Measurements from ENCODE around the gene LAMA2.

LAMA2 gene

GRCh38 chr6:129269891-129270290 lies 387.0 kb downstream of the LAMA2 start:
- DNase-seq = no peak

DNA sequence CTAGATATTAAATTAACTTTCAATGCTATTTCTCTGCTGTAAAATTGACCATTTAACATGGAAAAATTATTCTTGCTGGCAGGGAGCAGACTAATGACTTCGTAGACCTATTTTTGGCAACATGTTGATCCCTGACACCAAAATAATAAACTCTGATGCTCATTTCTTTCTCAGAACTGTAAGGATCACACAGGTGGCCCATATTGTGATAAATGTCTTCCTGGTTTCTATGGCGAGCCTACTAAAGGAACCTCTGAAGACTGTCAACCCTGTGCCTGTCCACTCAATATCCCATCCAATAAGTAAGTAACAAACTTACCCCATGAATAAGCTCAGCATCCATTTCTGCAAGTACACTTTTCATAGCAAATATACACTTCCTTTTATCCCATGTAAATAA lies 387.5 kb downstream of the LAMA2 start:
- no peak for DNase-seq

DNA sequence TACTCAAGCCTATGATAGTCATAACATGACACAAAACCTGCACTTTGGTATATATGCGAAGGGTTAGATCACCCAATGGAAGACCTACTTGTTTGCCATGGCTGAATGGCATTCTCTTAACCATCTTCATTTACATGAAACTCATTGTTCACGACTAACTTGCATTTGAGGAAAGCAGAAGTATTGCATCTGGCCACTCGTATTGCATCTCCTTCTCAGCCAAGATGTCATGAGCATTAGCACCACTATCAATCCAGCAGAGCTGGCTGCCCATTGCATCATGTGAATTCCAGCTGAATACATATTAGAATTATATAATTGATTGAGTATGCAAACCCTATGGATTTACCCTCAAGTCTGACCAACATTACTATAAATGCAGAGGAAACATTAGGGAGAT lies 390.2 kb downstream of the LAMA2 start:
- DNase-seq = no peak

GRCh38 chr6:129276461-129276860 lies 393.5 kb downstream of the LAMA2 start:
- no peak for DNase-seq

- DNase-seq = no peak
These were observed 394.0 kb downstream of the LAMA2 start for GRCh38 chr6:129276986-129277385.

DNA sequence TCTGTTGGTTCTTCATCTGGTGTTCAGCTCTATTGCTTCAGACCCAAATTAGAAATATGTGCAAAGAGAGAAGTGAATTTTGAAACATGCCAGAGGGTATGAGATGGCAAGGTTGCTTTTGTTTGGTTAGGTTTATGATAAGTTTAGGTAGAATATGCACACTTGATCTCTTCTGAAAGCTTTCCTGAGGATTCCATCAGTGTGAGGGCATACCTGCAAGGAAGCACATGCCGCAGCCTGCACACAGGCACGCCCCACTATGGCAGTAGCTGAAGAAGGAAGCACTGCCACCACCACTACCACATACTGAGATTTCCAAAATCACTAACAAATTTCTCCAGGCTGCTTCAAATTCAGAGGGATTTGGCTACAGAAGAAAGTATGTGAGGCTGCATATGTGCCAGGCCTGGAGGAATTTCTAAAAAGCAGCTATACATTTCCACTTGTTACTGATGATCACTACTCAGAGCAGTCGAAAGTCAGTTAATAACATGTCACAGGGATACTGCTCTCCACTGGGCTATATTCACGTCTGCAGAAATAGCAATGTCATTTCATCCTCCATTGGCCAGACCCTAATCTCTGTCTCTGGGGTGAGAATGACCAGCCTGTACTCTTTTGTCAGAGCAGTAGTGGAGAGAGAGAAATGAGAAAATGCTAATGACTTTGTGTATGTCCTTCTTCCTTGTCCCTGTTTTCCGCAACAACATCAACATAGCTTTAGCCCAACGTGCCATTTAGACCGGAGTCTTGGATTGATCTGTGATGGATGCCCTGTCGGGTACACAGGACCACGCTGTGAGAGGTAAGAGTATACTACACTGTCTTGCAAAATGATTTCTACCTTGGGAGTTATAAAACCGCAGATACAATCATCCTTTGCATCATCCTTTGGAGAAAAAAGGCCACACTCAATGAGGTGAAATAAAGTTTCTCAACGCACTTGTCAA lies 396.7 kb downstream of the LAMA2 start:
- no peak for DNase-seq

GRCh38 chr6:129280293-129280644 lies 397.3 kb downstream of the LAMA2 start:
- no peak for DNase-seq

GRCh38 chr6:129280749-129281148 lies 397.8 kb downstream of the LAMA2 start:
- DNase-seq = peak; percentile 73

DNA sequence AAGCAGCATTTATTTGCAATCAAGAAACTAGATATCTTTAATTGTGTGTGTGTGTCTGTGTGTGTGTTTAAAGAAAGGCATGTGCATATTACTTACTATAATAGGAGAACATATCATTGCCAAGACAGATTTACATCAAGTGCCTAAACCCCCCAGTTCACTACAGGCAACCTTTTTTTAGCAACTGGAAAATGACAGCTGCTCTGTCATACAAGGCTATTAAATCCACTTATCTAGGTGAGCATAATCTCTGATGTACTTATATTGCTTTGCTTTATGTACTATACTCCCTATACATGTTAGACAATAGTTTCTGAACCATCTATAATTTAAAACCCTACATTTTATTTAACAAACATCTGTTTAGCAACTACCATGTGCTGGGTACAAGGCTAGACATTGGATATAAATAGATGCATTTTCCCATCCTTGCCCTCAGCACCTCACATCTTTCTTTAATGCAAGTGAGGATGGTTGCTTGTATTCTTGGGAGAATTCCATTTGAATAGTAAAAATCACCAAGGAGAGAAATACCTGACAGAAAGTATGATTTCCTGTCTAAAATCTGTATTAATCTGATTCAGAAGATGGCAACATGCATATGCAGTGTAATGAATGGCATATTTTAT lies 398.3 kb downstream of the LAMA2 start:
- DNase-seq = no peak

- DNase-seq = no peak
These were observed 399.1 kb downstream of the LAMA2 start for GRCh38 chr6:129282019-129282418.

- DNase-seq = no peak
These were observed 401.3 kb downstream of the LAMA2 start for GRCh38 chr6:129284225-129284624.

GRCh38 chr6:129287231-129288177 lies 404.6 kb downstream of the LAMA2 start:
- no peak for DNase-seq

DNA sequence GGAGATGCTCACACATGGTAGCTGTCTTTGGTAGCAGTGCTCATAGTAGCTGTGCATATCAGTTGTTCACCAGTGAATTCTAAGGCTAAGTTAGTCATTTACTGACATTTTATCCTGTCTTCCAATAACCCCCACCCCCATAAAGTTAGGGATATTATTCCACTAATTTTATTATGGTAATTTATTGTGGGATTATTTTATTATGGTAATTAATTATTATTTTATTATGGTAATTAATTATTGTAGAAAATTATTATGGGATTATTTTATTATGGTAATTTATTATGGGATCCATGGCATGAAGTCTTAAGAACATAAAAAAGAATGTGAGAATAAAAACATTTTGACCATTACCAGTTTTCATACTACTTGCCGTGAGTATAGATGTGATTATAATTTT lies 406.5 kb downstream of the LAMA2 start:
- DNase-seq = no peak

DNA sequence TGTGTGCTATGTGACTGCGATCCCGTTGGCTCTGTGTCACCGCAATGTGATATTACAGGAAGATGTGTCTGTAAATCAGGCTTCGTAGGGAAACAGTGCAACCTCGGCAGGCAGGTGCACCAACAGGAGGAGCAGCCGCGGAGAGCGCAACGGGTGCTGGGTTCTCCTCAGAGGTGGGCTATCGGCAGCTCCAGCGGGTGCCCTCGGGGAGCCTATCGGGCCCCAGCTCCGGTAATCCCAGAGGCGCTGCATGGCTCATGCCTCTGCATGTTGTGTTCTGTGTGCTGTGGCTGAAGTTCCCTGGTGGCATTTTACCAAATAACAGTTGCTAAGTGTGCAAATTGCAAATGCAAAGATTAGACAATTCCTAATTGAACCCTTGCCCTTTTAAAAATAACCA lies 409.9 kb downstream of the LAMA2 start:
- DNase-seq = no peak

DNA sequence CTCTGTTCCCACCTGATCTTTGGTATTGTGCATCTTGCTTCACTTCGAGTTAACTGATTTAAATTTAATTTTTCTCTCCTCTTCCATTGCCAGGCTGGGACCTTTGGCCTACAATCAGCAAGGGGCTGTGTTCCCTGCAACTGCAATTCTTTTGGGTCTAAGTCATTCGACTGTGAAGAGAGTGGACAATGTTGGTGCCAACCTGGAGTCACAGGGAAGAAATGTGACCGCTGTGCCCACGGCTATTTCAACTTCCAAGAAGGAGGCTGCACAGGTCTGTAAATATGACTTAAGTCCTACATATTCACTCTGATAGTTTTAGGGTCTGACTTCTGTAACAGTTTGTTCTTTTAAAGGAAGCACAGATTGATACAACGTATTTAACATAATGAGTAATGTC lies 414.7 kb downstream of the LAMA2 start:
- DNase-seq = no peak

GRCh38 chr6:129302671-129303070 lies 419.7 kb downstream of the LAMA2 start:
- no peak for DNase-seq

- DNase-seq = no peak
These were observed 423.9 kb downstream of the LAMA2 start for GRCh38 chr6:129306826-129307225.

- no peak for DNase-seq
These were observed 424.9 kb downstream of the LAMA2 start for GRCh38 chr6:129307845-129308244.

- DNase-seq = no peak
These were observed 426.2 kb downstream of the LAMA2 start for GRCh38 chr6:129309154-129309553.

- no peak for DNase-seq
These were observed 429.9 kb downstream of the LAMA2 start for GRCh38 chr6:129312880-129313279.

DNA sequence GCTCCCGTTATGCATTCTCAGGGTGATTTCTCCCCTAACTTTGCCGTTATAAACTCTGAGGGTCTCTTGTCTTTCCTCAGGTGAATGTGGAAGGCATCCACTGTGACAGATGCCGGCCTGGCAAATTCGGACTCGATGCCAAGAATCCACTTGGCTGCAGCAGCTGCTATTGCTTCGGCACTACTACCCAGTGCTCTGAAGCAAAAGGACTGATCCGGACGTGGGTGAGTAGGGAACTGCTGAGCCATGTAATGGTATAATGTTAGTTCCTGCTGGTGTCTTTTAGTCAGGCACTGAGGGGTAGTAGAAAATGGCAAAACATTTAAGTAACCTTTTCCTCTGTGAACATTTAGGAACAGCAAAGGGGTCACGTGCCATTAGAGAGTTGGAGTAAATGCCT lies 431.6 kb downstream of the LAMA2 start:
- no peak for DNase-seq

DNA sequence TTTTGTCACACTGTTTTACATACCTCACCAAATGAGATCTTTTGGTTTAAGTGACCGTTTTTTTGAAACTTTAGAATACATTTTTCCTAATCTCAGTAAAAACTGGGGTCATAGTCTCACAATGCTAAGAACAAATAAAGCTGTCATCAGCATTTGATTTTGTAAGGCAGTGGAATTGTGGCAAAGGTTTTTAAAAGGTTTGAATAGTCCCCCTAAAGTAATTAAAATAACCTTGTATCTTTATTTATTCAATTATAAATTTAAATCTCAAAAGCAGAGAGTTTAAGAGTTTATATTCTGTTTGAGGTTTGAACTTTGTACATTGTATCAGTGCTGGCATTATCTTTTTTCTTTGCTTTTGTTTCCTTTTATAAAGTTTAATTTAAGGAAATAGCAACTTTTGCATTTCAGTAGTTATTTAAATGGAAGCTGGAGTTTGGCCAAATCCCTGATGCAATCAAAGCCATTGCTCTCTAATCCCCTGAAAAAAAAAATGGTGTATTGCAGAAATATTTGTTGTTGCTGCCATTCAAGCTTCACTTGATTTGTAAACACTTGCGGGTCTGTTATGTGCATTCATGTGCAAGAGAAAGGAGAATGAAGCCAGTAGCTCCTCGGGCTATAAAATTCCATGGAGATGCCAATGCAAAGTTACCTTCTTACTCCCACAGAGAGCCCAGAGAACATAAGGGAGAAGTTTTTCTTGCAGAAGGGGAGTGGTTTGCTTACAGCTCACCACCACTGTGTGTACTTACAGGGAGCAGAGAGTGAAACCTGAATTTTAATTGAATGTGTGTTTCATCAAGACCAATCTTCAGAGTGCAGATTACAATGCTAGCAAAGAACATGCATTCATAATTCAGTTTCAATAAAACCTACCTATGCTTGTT lies 435.2 kb downstream of the LAMA2 start:
- no peak for DNase-seq

All from central memory CD4-positive, alpha-beta T cell (primary cell).